IPS DF 6.9 (cell line): ENCODE data around the gene FGF14.
A peak's percentile ranks its signal among the peaks of the same experiment; 100 is the strongest.
"Not testable (repeated sequence)": the region's sequence is repeated elsewhere in the genome, so short reads cannot be mapped to it uniquely, and the experiment has no call there.

Source experiments
- DNase-seq: peaks from one replicate; pipeline ENCODE4 v3.0.0-alpha.2; 2013; ENCODE audit warnings: low read depth, low spot score
- H3K27ac ChIP-seq: one replicate; pipeline ENCODE4 v1.5.1; 2013; ENCODE audit warnings: low read length, control low read depth
- H3K27me3 ChIP-seq: 2 replicates; pipeline ENCODE4 v1.6.1; 2013; ENCODE audit warnings: mild to moderate bottlenecking, low read length; ENCODE audit not compliant: control insufficient read depth, insufficient read depth
- H3K36me3 ChIP-seq: 2 replicates; pipeline ENCODE4 v1.6.1; 2013; ENCODE audit warnings: low read length; ENCODE audit not compliant: control insufficient read depth, insufficient read depth
- H3K4me1 ChIP-seq: 2 replicates; pipeline ENCODE4 v1.6.1; 2013; ENCODE audit warnings: low read length; ENCODE audit not compliant: control insufficient read depth, insufficient read depth
- H3K4me3 ChIP-seq: 2 replicates; pipeline ENCODE4 v1.5.1; 2013; ENCODE audit warnings: mild to moderate bottlenecking, low read length
- H3K9me3 ChIP-seq: 2 replicates; pipeline ENCODE4 v1.6.1; 2013; ENCODE audit warnings: low read length, inconsistent platforms; ENCODE audit not compliant: control insufficient read depth, insufficient read depth
- WGBS: extraction: QIAGEN DNeasy Blood & Tissue Kit; methylation state at CpG from one replicate; pipeline ENCODE4 v1.1.7; 2013; ENCODE audit warnings: mixed read lengths, missing lambda C conversion rate; ENCODE audit not compliant: insufficient read length, insufficient coverage; 5-methylcytosine and 5-hydroxymethylcytosine counted together

Gene FGF14

GRCh38 chr13:102103469-102103868 is 298.4 kb downstream of the FGF14 start:
- H3K4me3 ChIP-seq = no peak overlapping the region
- H3K27ac ChIP-seq = no peak overlapping the region
- H3K36me3 ChIP-seq = no peaks in the 10 kb centered on the region
- DNase-seq = no peak
- no peaks in the 10 kb centered on the region for H3K9me3 ChIP-seq
- H3K27me3 ChIP-seq = no peaks in the 10 kb centered on the region
- H3K4me1 ChIP-seq = no peaks in the 10 kb centered on the region
- no CpG with 5 or more reads among the region's 3 CpGs for WGBS

- WGBS = no CpG with 5 or more reads among the region's 3 CpGs
- no peaks in the 10 kb centered on the region for H3K36me3 ChIP-seq
- H3K4me3 ChIP-seq = no peak overlapping the region
- no peaks in the 10 kb centered on the region for H3K4me1 ChIP-seq
- no peak overlapping the region for H3K27ac ChIP-seq
- no peak for DNase-seq
- no peaks in the 10 kb centered on the region for H3K27me3 ChIP-seq
- H3K9me3 ChIP-seq = no peaks in the 10 kb centered on the region
Measured at GRCh38 chr13:102100234-102100633, 301.6 kb downstream of the FGF14 start.

- DNase-seq = no peak
- WGBS = no CpG with 5 or more reads among the region's 5 CpGs
Measured at GRCh38 chr13:102097708-102098107, 304.1 kb downstream of the FGF14 start.

GRCh38 chr13:102093288-102093687 is 308.6 kb downstream of the FGF14 start:
- H3K4me3 ChIP-seq, H3K9me3 ChIP-seq, DNase-seq, H3K27ac ChIP-seq, H3K4me1 ChIP-seq, H3K36me3 ChIP-seq, H3K27me3 ChIP-seq: not testable (repeated sequence)

More at GRCh38 chr13:102097708-102098107, 304.1 kb downstream of the FGF14 start:
- Histone ChIP-seq H3K4me3 (no peak overlapping the region), H3K27ac (no peak overlapping the region), H3K4me1 (no peaks in the 10 kb centered on the region), H3K36me3 (no peaks in the 10 kb centered on the region), H3K27me3 (no peaks in the 10 kb centered on the region), H3K9me3 (no peaks in the 10 kb centered on the region)

GRCh38 chr13:102091231-102091630 is 310.6 kb downstream of the FGF14 start:
- Histone ChIP-seq H3K4me1 (no peaks in the 10 kb centered on the region), H3K9me3 (no peaks in the 10 kb centered on the region), H3K27me3 (no peaks in the 10 kb centered on the region), H3K4me3 (no peak overlapping the region), H3K36me3 (no peaks in the 10 kb centered on the region), H3K27ac (no peak overlapping the region)
- peak; percentile 67 for DNase-seq
- no CpG with 5 or more reads among the region's 3 CpGs for WGBS

GRCh38 chr13:102090532-102090931 is 311.3 kb downstream of the FGF14 start:
- Histone ChIP-seq H3K4me1 (no peaks in the 10 kb centered on the region), H3K27ac (no peak overlapping the region), H3K9me3 (no peaks in the 10 kb centered on the region), H3K27me3 (no peaks in the 10 kb centered on the region), H3K36me3 (no peaks in the 10 kb centered on the region), H3K4me3 (no peak overlapping the region)
- no peak for DNase-seq
- no CpG with 5 or more reads among the region's 8 CpGs for WGBS

GRCh38 chr13:102089722-102090121 is 312.1 kb downstream of the FGF14 start:
- Histone ChIP-seq H3K27me3 (no peaks in the 10 kb centered on the region), H3K4me1 (no peaks in the 10 kb centered on the region), H3K4me3 (no peak overlapping the region), H3K27ac (no peak overlapping the region), H3K9me3 (no peaks in the 10 kb centered on the region), H3K36me3 (no peaks in the 10 kb centered on the region)
- no peak for DNase-seq

- no peak for DNase-seq
- Histone ChIP-seq H3K4me3 (no peak overlapping the region), H3K4me1 (no peaks in the 10 kb centered on the region), H3K36me3 (no peaks in the 10 kb centered on the region), H3K27me3 (no peaks in the 10 kb centered on the region), H3K27ac (no peak overlapping the region), H3K9me3 (no peaks in the 10 kb centered on the region)
- WGBS = no CpG with 5 or more reads among the region's 2 CpGs
Measured at GRCh38 chr13:102089177-102089576, 312.7 kb downstream of the FGF14 start.

- Histone ChIP-seq H3K4me3 (no peak overlapping the region), H3K4me1 (no peaks in the 10 kb centered on the region), H3K27me3 (no peaks in the 10 kb centered on the region), H3K36me3 (no peaks in the 10 kb centered on the region), H3K9me3 (no peaks in the 10 kb centered on the region), H3K27ac (no peak overlapping the region)
- no peak for DNase-seq
- WGBS = no CpG with 5 or more reads among the region's 1 CpG
Measured at GRCh38 chr13:102073251-102073650, 328.6 kb downstream of the FGF14 start.

GRCh38 chr13:102071711-102072110 is 330.1 kb downstream of the FGF14 start:
- H3K27me3 ChIP-seq = no peaks in the 10 kb centered on the region
- H3K27ac ChIP-seq = no peak overlapping the region
- H3K4me3 ChIP-seq = no peak overlapping the region
- H3K36me3 ChIP-seq = no peaks in the 10 kb centered on the region
- no CpG with 5 or more reads among the region's 6 CpGs for WGBS
- no peaks in the 10 kb centered on the region for H3K9me3 ChIP-seq
- H3K4me1 ChIP-seq = no peaks in the 10 kb centered on the region
- no peak for DNase-seq

- H3K9me3 ChIP-seq, DNase-seq, H3K4me3 ChIP-seq, H3K4me1 ChIP-seq, H3K36me3 ChIP-seq, H3K27ac ChIP-seq, H3K27me3 ChIP-seq: not testable (repeated sequence)
- WGBS = no CpG with 5 or more reads among the region's 28 CpGs
Measured at GRCh38 chr13:102068323-102068722, 333.5 kb downstream of the FGF14 start.
